Fibroblast of skin of back (primary cell): ENCODE measurements around the gene CREBBP.

Experiments used
- DNase-seq: peaks from one replicate; pipeline ENCODE4 v3.0.0-alpha.2; 2013

The CREBBP gene

GRCh38 chr16:3823427-3823826 lies 57.1 kb downstream of the CREBBP start:
- DNase-seq: no peak

DNA sequence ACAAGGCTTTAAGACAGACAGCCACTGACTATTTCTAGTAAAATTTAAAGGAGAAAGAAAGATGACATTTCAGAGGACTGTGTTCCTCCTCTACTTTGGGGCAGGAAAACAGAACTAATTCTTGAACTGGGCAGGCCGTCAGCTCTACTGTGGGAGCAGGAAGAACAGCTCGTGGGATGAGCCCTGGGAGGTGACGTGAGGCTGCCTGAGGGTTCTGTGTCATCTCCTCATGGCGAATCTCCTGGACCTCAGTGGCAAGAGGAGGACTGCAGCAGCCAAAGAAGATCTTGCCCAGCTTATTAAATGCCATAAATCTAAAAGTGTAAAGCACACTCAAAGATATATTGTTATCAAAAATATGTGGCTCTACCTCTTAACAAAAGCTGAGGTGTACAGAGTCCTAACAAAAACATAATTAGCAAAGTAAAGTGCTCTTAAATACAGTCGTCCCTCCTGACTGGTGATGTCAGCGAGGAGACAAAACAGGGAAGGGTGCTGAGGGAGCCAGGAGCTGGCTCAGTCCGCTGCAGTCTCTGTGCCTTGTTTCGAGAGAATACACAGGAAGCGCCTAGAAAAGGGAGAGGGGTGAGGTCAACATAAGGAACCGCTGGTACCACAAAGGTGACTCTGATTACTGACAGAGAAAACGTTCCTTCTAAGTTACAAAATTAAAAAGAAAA lies 58.0 kb downstream of the CREBBP start:
- peak; percentile 37 for DNase-seq

- no peak for DNase-seq
These were observed 59.3 kb downstream of the CREBBP start for GRCh38 chr16:3821184-3821583.

GRCh38 chr16:3819746-3820724 lies 60.5 kb downstream of the CREBBP start:
- peak; percentile 96 for DNase-seq

GRCh38 chr16:3819175-3819527 lies 61.4 kb downstream of the CREBBP start:
- no peak for DNase-seq

- no peak for DNase-seq
These were observed 64.2 kb downstream of the CREBBP start for GRCh38 chr16:3816326-3816725.

- DNase-seq: no peak
These were observed 65.8 kb downstream of the CREBBP start for GRCh38 chr16:3814755-3815154.

GRCh38 chr16:3812469-3813172 lies 67.9 kb downstream of the CREBBP start:
- DNase-seq: no peak

DNA sequence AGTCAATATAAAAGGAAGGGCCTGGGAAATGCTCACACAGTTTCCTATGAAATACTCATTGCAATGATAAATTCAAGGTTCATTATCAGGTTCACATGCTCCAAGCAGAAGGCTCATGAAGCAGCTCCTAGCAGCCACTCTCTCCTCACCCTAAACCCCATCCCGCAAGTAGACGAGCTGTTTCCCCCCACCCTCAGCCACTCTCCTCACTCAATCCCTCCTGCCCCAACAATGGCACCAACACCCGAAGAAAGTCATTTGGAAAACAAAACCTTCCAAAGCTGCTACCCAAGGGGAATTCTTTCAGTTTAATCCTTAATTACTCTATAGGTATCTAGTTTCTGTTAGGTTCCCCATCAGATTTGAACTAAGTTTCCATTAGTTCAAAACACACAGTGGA lies 69.7 kb downstream of the CREBBP start:
- no peak for DNase-seq

DNA sequence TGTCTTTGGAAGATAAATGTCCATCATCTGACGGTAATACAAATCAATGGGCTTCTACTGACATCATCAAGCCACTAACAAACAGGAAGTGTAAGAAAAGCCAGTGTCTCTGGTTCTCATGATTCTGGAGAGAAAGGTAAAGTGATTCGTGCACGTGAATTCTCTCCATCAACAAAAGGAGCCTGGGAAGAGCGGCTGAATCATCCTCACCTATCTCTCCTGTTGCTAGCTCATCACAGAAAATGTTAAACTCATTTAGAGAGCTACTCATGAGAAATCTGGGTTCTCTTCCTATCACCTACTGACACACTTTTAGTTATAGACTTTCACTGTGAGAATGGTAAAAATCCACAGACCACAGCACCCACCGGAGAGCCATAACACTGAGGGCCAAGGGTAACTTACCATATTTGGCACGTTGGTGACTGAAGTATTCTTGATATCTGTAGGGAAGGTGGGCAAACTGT lies 70.3 kb downstream of the CREBBP start:
- DNase-seq: no peak

GRCh38 chr16:3808308-3809063 lies 72.0 kb downstream of the CREBBP start:
- DNase-seq: no peak

DNA sequence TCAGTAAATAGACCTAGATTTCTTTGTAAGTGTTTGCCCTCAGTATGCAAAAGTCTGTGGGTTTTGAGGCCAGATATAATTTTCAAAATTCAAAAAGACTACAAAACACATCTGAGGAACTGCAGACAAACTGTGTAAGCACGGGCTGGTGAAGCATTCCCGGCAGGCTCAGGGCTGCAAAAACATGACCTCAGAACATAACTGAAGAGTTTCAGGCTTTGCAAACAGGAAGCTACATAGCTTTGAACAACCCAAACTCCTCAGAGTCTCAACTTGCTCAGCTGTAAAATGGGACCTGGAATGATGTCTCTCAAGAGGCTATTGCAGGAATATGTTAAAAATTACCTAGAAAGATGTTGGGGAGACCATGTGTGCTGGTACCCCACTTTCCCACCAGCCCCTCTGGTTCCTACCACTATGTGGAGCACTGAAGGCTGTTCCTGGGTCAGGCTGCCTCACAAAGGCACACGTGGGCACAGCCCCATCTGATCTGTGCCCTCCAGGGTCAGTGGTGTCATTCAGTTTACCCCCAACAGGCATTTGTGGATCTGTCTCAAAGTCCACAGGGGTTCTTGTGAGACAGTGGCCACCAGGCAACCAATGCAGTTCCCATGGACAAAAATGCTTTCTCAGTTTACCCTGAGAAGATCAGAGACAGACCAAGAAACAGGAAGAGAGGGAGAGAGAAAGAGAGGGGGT lies 72.9 kb downstream of the CREBBP start:
- no peak for DNase-seq

- no peak for DNase-seq
These were observed 76.0 kb downstream of the CREBBP start for GRCh38 chr16:3804426-3805016.

DNA sequence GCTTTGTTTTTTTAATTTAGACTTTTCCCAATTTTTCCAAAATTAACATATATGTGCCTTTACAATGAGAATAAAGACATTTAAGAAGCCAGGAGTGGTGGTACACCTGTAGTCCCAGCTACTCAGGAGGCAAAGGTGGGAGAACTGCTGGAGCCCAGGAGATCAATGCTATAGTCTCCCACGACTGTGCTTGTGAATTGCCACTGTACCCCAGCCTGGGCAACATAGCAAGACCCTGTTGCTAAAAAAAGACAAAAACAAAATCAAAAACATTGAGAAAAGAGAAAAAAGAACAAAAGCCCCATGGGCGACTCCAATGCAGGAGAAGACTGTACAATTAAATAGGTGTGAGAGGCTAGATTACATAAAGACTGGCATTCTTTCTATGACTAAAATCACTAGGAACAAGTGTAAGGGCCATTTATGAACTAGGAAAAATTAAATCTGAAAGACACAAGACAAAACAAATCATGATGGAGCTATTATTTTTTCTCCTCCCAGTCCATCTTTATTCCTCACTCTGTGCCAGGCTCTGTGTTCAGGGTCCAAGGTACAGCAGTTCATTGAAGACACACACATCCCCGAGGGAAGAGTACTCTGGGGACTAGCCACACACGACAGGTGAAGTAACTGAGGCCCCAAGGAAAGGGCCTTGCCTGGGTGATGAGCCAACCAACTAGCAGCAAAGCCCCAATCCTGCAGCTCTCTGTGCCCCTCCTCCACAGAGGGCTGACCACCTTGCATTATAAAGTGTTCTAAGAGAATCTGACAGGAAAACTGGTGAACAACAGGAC lies 79.8 kb downstream of the CREBBP start:
- DNase-seq: no peak

- no peak for DNase-seq
These were observed 80.5 kb downstream of the CREBBP start for GRCh38 chr16:3800019-3800418.

DNA sequence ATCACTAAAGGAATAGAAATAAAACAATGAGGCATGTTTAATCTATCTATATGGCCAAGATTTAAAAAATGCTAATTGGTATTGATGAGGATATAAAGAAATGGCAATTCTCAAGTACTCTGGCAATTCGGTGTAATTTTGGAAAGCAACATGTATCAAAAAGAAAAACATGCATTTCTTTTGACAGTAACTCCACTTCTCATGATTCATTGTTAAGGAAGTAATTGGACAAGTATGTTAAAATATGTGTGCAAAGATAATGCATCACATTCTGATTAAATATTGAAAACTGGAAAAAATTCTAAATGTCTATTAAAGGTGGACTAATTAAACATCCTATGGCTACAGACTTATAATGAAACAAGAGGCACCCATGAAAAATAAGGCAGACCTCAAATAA lies 81.2 kb downstream of the CREBBP start:
- no peak for DNase-seq

DNA sequence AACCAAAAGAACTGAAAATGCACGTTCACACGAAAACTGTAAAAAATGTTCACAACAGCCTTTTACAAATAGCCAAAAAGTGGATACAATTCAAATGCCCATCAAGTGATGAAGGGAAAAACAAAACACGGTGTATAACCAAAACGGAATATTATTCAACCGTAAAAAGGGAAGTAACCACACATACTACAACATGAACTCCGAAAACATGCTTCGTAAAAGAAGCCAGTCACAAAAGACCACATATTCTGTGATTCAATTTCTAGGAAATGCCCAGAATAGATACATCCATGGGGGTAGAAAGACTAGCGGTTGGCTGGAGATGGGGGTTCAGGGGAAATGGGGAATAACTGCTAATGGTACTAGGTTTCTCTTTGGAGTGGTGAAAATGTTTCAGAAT lies 81.7 kb downstream of the CREBBP start:
- no peak for DNase-seq

- DNase-seq: no peak
These were observed 82.4 kb downstream of the CREBBP start for GRCh38 chr16:3797904-3798811.

- no peak for DNase-seq
These were observed 83.0 kb downstream of the CREBBP start for GRCh38 chr16:3797473-3797872.
